H9 (cell line): Measurements from ENCODE around the gene DSTYK. TPM values are rescaled to one million over a fixed set of nuclear protein-coding genes. Genes with fewer than 3 reads are reported as not detected.
A peak's percentile ranks its signal among the peaks of the same experiment; 100 is the strongest.

Experiments
- DNase-seq: peaks from one replicate; pipeline ENCODE4 v3.0.0-alpha.2; 2017
- H2AFZ ChIP-seq: one replicate; pipeline ENCODE4 v1.6.1; 2013; ENCODE audit warnings: mild to moderate bottlenecking, low read length, control low read depth, moderate library complexity
- H2AK5ac ChIP-seq: 2 replicates; pipeline ENCODE4 v1.6.1; 2013; ENCODE audit warnings: low read length, control low read depth, mixed read lengths; ENCODE audit not compliant: insufficient read length
- H2BK120ac ChIP-seq: one replicate; pipeline ENCODE4 v1.6.1; 2013; ENCODE audit warnings: low read depth, mild to moderate bottlenecking, low read length, control low read depth, inconsistent platforms; ENCODE audit not compliant: poor library complexity, severe bottlenecking
- H2BK12ac ChIP-seq: 2 replicates; pipeline ENCODE4 v1.6.1; 2013; ENCODE audit warnings: low read length, control low read depth, mixed read lengths, low read depth; ENCODE audit not compliant: insufficient read length
- H2BK15ac ChIP-seq: 2 replicates; pipeline ENCODE4 v1.6.1; 2013; ENCODE audit warnings: low read depth, low read length, control low read depth
- H2BK20ac ChIP-seq: one replicate; pipeline ENCODE4 v1.6.1; 2013; ENCODE audit warnings: low read depth, mild to moderate bottlenecking, low read length, control low read depth, inconsistent platforms; ENCODE audit not compliant: poor library complexity, severe bottlenecking
- H2BK5ac ChIP-seq: 2 replicates; pipeline ENCODE4 v1.6.1; 2013; ENCODE audit warnings: low read length, control low read depth, mixed read lengths; ENCODE audit not compliant: insufficient read length
- H3K14ac ChIP-seq: 2 replicates; pipeline ENCODE4 v1.6.1; 2013; ENCODE audit warnings: low read length, control low read depth; ENCODE audit not compliant: insufficient read depth
- H3K18ac ChIP-seq: 2 replicates; pipeline ENCODE4 v1.6.1; 2013; ENCODE audit warnings: low read depth, mild to moderate bottlenecking, mixed read lengths, low read length, control low read depth; ENCODE audit not compliant: insufficient read length
- H3K23ac ChIP-seq: 2 replicates; pipeline ENCODE4 v1.6.1; 2013; ENCODE audit warnings: low read length, control low read depth, mixed read lengths, low read depth; ENCODE audit not compliant: insufficient read length
- H3K23me2 ChIP-seq: 2 replicates; pipeline ENCODE4 v1.6.1; 2013; ENCODE audit warnings: low read depth, mild to moderate bottlenecking, mixed read lengths, low read length, control low read depth; ENCODE audit not compliant: insufficient read length, poor library complexity, severe bottlenecking
- H3K27ac ChIP-seq: 2 replicates; pipeline ENCODE4 v1.5.1; 2013; ENCODE audit warnings: low read length, control low read depth, mixed read lengths, low read depth; ENCODE audit not compliant: insufficient read length
- H3K27me3 ChIP-seq: 2 replicates; pipeline ENCODE4 v1.6.1; 2013; ENCODE audit warnings: low read length, control low read depth, inconsistent platforms; ENCODE audit not compliant: insufficient read depth
- H3K4ac ChIP-seq: 2 replicates; pipeline ENCODE4 v1.6.1; 2013; ENCODE audit warnings: low read depth, mild to moderate bottlenecking, control low read depth, inconsistent platforms, low read length, moderate library complexity
- H3K4me1 ChIP-seq: 2 replicates; pipeline ENCODE4 v1.6.1; 2013; ENCODE audit warnings: low read length, control low read depth, inconsistent platforms; ENCODE audit not compliant: insufficient read depth
- H3K4me2 ChIP-seq: 2 replicates; pipeline ENCODE4 v1.6.1; 2013; ENCODE audit warnings: low read length, control low read depth, mixed read lengths; ENCODE audit not compliant: insufficient read length, insufficient read depth
- H3K56ac ChIP-seq: 2 replicates; pipeline ENCODE4 v1.6.1; 2013; ENCODE audit warnings: low read depth, mild to moderate bottlenecking, mixed read lengths, low read length, control low read depth; ENCODE audit not compliant: insufficient read length
- H3K79me1 ChIP-seq: 2 replicates; pipeline ENCODE4 v1.6.1; 2013; ENCODE audit warnings: low read depth, mild to moderate bottlenecking, moderate library complexity, low read length, control low read depth, inconsistent platforms; ENCODE audit not compliant: insufficient read depth, poor library complexity, severe bottlenecking
- H3K79me2 ChIP-seq: 2 replicates; pipeline ENCODE4 v1.6.1; 2013; ENCODE audit warnings: low read length, control low read depth, inconsistent platforms; ENCODE audit not compliant: insufficient read depth
- H3K9ac ChIP-seq: 2 replicates; pipeline ENCODE4 v1.6.1; 2013; ENCODE audit warnings: low read length, control low read depth, mixed read lengths; ENCODE audit not compliant: insufficient read length; ENCODE audit errors: extremely low read depth
- H3K9me3 ChIP-seq: one replicate; pipeline ENCODE4 v1.6.1; 2013; ENCODE audit warnings: low read depth, low read length, inconsistent platforms; ENCODE audit not compliant: control insufficient read depth
- H3T11ph ChIP-seq: one replicate; pipeline ENCODE4 v1.6.1; 2013; ENCODE audit warnings: mild to moderate bottlenecking, low read length, control low read depth, inconsistent platforms
- H4K20me1 ChIP-seq: one replicate; pipeline ENCODE4 v1.6.1; 2013; ENCODE audit not compliant: control insufficient read depth, insufficient read length, insufficient read depth
- H4K5ac ChIP-seq: 2 replicates; pipeline ENCODE4 v1.6.1; 2013; ENCODE audit warnings: low read depth, mild to moderate bottlenecking, mixed read lengths, low read length, control low read depth; ENCODE audit not compliant: insufficient read length
- H4K8ac ChIP-seq: replicated peaks from 2 replicates; pipeline ENCODE4 v1.6.1; 2013; ENCODE audit warnings: low read length, control low read depth, mixed read lengths, low read depth; ENCODE audit not compliant: insufficient read length
- H4K91ac ChIP-seq: 2 replicates; pipeline ENCODE4 v1.6.1; 2013; ENCODE audit warnings: low read depth, mild to moderate bottlenecking, moderate library complexity, mixed read lengths, low read length, control low read depth; ENCODE audit not compliant: insufficient read length
- H3K27ac Mint-ChIP-seq, 3 experiments: 2 replicates in 2 of 3; 3 replicates in 1 of 3; pipeline ENCODE4 v1.8.0; 2020 to 2021; ENCODE audit warnings: mixed read lengths in 3 of 3, mild to moderate bottlenecking in 1 of 3, moderate library complexity in 1 of 3
- H3K27me3 Mint-ChIP-seq: 2 replicates; pipeline ENCODE4 v1.8.0; 2021; ENCODE audit warnings: low read depth, mild to moderate bottlenecking, moderate library complexity, mixed read lengths
- H3K36me3 Mint-ChIP-seq, 3 experiments: 2 replicates in 2 of 3; 3 replicates in 1 of 3; pipeline ENCODE4 v1.8.0; 2020 to 2021; ENCODE audit warnings: low read depth in 3 of 3, mixed read lengths in 3 of 3; ENCODE audit not compliant: insufficient read depth in 1 of 3
- H3K4me1 Mint-ChIP-seq, 2 experiments: 2 replicates each; pipeline ENCODE4 v1.8.0; 2020; ENCODE audit warnings: mixed read lengths in 2 of 2
- H3K4me3 Mint-ChIP-seq, 2 experiments: 2 replicates in 1 of 2; 3 replicates in 1 of 2; pipeline ENCODE4 v1.8.0; 2020 to 2021; ENCODE audit warnings: mild to moderate bottlenecking in 2 of 2, mixed read lengths in 2 of 2, moderate library complexity in 1 of 2
- H3K9me3 Mint-ChIP-seq, 2 experiments: 2 replicates in 1 of 2; 3 replicates in 1 of 2; pipeline ENCODE4 v1.8.0; 2020; ENCODE audit warnings: mild to moderate bottlenecking in 2 of 2, mixed read lengths in 2 of 2, moderate library complexity in 1 of 2
- CTCF ChIP-seq: fragments of 200-600 bp; sonication (generic); conservative IDR thresholded peaks from 3 replicates; pipeline ENCODE4 v1.8.0; 2021; ENCODE audit warnings: antibody characterized with exemption, mild to moderate bottlenecking
- WGBS: extraction: QIAGEN DNeasy Blood & Tissue Kit; methylation state at CpG from one replicate; pipeline ENCODE4 v1.1.7; 2013; ENCODE audit warnings: missing lambda C conversion rate, low lambda C conversion rate, mixed read lengths; ENCODE audit not compliant: insufficient read length; ENCODE audit errors: extremely low coverage; 5-methylcytosine and 5-hydroxymethylcytosine counted together
- total RNA-seq: library from RNA; stranded (reverse); gene quantifications from 2 replicates; pipeline ENCODE4 v1.2.1, GENCODE V29; 2021

DSTYK gene
- total RNA-seq, 1 experiment from 2014 or later, result 8.5 TPM

- Histone ChIP-seq H3K18ac (no peak overlapping the region), H3K27me3 (no peaks in the 10 kb centered on the region), H3T11ph (no peak overlapping the region), H3K14ac (peak overlapping the region; percentile 66; the same call in 1 of the 2 replicates), H2BK15ac (no peak overlapping the region), H2AK5ac (no peak overlapping the region), H2BK20ac (no peak overlapping the region), H3K79me2 (no peaks in the 10 kb centered on the region; the same call in 1 of the 2 replicates), H3K23me2 (peaks cover 13% of the 10 kb centered on the region), H4K91ac (no peak overlapping the region), H3K9me3 (no peaks in the 10 kb centered on the region), H3K9ac (peak overlapping the region; percentile 47), H3K79me1 (no peaks in the 10 kb centered on the region), H2AFZ (peak overlapping the region; percentile 67), H4K5ac (no peak overlapping the region), H3K4ac (no peak overlapping the region), H4K8ac (no peak overlapping the region), H2BK120ac (no peak overlapping the region), H3K56ac (no peak overlapping the region), H3K4me1 (no peaks in the 10 kb centered on the region), H4K20me1 (no peaks in the 10 kb centered on the region), H2BK12ac (no peak overlapping the region), H3K4me2 (peak overlapping the region; percentile 98), H2BK5ac (no peak overlapping the region), H3K23ac (no peak overlapping the region), H3K27ac (no peak overlapping the region)
- Mint-ChIP-seq H3K4me3 (peak overlapping the region; percentile 92 to 98), H3K27me3 (peaks cover 3% of the 10 kb centered on the region), H3K27ac (peak overlapping the region; percentile 70 to 97 (median 78); a peak in 6 of 7 replicates), H3K4me1 (peaks cover 19 to 23% of the 10 kb centered on the region in 2 experiments), H3K9me3 (no peaks in the 10 kb centered on the region; a peak in 1 of 5 replicates), H3K36me3 (no peaks in the 10 kb centered on the region)
- no peak for TF ChIP-seq CTCF
- DNase-seq, result no peak
- no CpG with 5 or more reads among the region's 31 CpGs for WGBS
These were observed 740 bp downstream of the DSTYK start for GRCh38 chr1:205210756-205211168.
